G401 (cell line): ENCODE data around the gene DDRGK1. TPM values are rescaled to one million over a fixed set of nuclear protein-coding genes. Genes with fewer than 3 reads are reported as not detected.

ENCODE experiments used
- DNase-seq: peaks from one replicate; pipeline ENCODE4 v3.0.0-alpha.2; 2015; ENCODE audit warnings: low spot score
- in situ Hi-C: cut with HindIII; loops from 2 replicates; pipeline ENCODE4 v1.10.0; 2016; ENCODE audit warnings: low sequenced_read_pairs, mixed read lengths
- total RNA-seq: library from RNA; depleted of rRNA; stranded (reverse); fragments of >200 nt; shearing (Covaris generic); gene quantifications from 2 replicates; pipeline ENCODE4 v1.2.3, GENCODE V29; 2014

Gene DDRGK1
- total RNA-seq, 1 experiment from 2014 or later: 23.9 TPM

DNA sequence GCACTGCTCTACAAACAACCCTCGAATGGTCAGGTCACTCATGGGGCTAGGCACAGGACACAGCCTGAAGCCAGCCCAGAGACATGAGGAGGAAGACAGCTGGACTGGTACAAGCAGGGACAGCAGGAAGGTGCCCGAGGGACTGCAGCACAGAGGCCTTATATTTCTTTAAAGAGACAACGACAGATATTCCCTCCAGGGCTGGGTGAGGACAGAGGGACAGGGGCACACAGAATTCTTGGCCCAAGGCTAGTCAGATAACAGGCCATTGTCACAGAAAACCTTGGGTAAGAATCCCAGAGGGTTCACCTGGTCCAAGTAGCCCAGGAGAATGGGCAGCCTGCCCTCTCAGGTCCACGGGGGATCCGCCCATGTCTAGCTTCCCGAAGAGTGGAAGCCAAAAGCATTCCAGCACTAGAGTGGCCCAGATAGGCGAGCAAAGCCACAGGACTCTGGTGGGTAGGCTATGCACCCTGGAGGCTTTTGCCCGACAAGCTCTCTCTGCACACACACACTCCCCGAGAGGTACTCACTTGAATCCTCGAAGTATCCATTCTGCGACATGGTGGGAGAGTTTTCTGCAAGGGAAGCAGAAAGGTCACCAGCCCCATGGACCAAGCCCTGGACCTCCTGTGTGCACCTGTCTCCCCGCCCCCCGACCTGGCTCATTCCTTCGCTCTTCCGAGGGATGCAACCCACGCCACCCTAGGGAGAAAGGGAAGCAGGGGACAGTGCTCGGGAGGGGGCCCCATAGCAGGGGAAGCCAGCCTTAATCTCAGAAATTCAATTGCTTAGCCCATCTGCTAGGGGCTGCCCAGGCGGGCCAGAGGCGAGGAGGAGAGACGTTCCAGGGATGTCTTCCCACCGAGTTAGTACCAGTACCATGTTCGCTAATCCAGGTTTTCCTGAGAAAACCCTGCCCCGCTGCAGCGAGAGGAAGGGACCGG is 32.8 kb upstream of the DDRGK1 start:
- in situ Hi-C loops: no loop called here
- DNase-seq: no peak

DNA sequence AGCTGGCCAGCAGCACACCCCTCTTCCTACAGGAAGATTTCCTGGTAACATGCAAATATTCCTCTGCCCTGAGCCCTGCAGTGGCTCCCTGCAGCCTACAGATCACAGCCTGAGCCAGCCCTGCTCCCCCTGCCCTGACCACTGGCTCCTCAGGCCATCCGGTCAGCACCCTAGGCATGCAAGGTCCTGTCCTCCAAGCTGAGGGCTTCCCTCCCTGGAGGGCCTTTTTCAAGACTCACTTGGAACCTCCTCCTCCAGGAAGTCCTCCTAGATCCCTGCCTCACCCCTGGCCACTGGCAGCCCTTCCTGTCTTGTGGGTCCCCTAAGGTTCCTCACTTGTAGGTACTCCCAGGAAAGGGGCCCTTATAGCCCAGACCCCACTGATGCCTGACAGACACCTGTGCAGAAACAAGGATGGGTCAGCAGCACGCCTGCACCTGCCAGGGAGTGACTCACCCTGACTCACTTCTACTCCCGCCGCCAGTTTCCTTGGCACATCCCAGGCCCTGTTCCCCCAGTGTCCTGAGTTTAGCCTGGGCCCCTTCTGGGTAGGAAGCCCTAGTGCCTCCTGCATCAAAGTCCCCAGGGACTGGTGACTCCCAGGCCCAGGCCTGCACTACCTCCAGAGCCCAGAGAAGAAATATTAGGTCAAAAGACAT is 31.3 kb upstream of the DDRGK1 start:
- DNase-seq: no peak
- in situ Hi-C loops: no loop called here

DNA sequence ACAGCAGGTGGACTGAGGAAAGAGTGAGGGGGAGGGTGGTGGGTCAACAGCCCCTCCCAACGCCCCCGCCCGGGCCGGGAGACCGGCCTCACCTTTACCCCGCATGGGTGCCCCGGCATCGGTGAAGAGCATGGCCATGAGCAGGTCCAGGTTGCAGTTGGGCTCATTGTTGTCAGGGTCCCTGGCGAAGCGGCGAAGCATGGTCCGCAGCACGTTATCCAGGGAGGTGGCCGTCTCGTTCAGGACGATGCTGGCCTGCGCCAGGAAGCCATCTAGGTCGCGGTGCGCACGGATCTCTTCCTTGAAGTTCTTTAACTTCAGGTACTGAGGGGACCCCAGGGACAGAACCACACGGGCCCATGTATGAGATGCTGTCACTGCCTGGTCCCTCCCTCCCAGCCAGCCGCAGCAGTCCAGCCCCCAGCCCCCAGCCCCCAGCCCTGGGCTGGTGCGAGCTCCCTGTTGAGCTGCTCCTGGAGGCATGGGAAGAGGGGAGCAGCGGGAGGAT is 29.6 kb upstream of the DDRGK1 start:
- in situ Hi-C loops: no loop called here
- DNase-seq: no peak

DNA sequence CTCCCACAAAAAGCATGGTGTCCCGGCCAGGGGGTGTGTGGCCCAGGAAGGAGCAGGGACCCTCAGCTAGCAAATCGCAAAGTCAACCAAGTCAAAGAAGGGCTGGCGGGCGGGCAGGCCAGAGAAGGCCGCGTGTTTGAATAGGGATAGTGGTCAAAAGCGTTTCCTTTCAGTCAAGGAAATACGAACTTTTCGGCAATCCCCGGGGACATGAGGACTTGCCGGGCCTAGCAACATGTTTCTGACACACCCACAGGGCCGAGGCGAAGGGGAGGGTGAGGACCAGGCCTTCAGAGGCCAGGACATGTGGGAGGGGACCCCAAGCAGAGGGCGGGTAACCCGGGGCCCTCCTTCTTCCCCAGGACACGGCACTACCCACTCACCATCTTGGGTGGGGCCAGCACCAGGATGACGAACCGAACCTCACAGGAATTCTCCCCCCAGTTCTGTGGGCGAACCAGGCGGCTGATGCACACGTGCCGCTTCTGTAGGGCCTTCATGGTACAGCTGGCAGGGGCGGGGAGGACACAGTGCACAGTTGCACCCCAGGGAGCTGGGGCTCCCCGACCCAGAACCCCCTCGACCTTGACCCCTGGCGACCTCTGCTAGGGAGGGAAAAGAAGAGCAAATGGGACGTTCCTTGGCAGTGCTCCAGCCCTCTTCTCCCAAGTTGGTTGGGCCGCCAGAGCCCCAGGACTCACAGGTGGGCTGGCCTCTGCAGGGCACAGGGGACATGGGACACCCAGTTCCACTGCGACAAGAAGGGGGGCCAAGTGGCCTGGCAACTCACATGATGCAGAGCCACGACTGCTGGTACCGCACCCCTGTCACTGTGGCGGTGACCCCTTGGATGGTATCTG is 28.9 kb upstream of the DDRGK1 start:
- DNase-seq: no peak
- in situ Hi-C loops: no loop called here

DNA sequence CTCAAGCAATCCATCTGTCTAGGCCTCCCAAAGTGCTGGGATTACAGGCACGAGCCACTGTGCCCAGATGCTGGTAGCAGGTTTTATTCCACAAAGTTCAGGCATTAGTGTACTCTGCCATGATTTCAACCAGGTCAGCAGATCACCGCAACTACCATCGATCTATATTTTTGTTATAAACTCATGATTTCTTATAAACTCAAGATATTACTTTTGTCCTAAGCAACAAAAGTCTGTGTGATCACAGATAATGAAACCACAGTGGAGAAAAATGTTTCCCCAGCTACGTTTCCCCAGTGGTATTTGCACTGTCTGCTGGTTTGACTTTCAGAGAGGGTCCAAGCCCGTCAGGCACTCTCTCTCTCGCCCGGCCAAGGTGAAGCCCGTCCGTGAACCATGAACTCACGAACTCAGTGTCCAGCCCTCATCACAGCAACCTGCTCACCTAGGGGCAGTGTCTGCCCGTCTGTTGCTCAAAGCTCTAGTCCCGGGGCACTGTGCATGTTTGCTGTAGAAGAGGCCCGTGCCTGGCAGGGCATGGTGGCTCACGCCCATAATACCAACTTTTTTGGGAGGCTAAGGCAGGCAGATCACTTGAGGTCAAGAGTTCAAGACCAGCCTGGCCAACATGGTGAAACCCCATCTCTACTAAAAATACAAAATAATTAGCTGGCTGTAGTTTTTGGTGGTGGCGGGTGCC is 27.6 kb upstream of the DDRGK1 start:
- no peak for DNase-seq

DNA sequence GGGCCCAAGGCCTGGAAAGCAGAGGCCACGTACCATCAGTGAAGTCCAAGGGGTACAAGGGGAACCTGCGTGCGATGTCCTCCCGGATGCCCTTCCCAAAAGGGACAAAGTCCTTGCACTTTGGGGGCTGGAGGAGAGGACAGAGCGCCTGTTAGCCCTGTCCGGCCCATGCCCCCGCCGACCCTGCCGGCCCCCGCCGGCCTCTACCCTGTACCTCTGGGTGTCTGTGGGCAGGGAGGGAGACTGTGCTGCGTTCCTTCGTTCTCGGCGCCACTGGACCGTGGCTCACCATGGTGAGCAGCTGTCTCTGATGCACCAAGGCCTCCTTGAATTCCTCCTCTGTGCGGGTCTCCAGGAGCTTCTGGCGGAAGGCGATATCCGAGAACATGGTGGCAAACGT is 26.6 kb upstream of the DDRGK1 start:
- in situ Hi-C loops: no loop called here
- no peak for DNase-seq

More for the DNA sequence above, 27.6 kb upstream of the DDRGK1 start:
- in situ Hi-C loops: no loop called here

DNA sequence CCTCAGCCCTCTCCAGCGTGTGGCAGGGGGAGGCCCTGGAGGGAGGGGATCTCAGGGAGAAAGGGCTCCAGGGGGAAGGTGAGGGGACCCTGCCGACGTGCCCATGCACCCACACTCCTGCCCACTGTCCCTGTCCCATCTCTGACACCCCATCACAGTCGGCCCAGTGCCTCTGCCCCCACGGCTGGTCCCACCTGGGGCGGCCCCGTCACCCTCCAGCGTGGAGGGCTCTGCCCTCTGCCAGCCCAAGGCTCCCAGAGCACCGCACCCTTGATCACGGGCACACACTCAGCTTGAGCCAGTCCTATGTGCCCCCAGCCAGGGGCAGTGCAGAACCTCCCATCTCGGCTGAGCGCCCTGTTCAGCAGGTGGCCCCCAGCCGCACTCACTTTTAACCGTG is 25.3 kb upstream of the DDRGK1 start:
- no peak for DNase-seq
- in situ Hi-C loops: no loop called here

DNA sequence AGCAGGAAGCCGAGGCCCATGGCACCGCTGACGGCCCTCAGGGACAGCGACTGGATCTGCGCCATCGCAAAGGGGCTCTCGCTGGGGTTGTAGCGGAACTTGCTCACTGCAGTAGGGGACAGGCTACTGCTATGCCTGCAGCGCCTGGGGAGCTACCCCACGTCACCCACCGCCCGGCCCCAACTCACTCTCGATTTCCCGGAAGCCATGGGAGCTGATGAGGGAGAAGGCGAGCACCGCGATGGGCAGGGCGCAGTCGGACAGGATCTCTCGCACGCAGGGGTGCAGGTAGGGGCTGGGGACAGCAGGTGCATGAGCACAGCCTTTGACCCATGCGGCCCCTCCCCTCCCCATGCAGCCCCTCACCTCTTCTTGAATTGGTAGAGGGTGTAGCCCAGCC is 24.7 kb upstream of the DDRGK1 start:
- in situ Hi-C loops: no loop called here
- DNase-seq: no peak

DNA sequence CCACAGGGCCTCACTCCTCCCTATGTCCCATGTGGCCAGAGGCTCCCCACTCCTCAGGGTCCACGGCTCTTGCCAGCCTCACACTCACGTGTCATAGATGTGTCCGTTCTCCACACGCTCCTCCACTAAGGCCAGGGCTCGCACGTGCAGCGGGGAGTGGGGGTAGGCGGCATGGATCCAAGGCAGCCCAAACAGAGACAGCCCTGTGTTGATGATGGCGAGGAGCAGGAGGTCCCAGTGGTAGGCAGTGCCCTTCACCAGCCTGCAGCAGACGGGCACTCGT is 24.2 kb upstream of the DDRGK1 start:
- DNase-seq: no peak
- in situ Hi-C loops: no loop called here

DNA sequence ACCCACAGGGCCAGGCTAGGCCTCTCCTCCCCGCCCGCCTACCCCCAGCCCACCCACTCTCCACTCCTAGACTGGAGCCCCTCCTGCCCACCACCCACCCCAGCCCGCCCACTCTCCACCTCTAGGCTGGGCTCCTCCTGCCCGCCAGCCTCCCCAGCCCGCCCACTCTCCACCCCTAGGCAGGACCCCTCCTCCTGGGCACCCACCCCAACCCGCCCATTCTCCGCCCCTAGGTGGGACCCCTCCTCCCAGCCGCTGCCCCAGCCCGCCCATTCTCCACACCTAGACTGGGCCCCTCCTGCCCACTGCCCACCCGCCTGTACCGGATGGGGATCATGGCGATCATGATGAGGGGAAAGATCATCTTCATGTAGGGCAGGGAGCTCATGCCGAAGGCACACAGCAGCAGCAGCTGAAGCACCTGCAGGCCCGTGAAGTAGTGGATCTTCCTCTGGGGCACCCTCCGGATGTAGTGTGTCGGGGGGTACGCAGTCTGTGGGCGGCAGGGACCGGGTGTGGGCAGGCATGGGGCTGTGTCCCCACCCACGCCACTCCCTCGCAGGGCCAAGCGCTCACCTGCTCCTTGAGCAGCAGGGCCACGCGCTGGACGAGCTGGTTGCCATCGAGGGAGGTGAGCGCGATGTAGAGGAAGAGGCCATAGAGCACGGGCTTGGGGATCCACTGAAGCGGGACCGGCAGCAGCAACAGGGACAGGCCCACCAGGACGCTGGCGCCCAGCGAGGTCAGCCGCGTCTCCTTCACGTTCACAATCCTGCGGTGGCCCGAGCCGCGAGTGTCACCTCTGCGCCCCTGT is 23.7 kb upstream of the DDRGK1 start:
- DNase-seq: no peak
- in situ Hi-C loops: no loop called here

DNA sequence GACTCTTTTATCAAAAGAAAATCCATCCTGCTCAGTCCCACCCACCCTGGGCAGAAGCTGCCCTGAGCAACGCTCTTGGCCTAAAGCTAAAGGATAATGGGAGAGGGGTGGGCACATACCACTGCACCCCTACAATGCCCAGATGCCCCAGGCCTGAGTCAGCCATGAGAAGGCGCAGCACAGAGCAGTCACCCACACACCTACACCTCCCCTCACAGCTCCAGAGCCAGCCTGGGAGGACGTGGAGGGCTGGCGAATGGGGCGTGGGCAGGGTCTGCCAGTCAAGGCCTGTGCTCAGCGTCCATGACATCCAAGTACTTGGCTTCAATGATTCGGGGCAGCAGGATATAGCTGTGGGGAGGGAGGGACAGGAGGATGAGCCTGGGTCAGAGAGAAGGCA is 23.0 kb upstream of the DDRGK1 start:
- in situ Hi-C loops: no loop called here

DNA sequence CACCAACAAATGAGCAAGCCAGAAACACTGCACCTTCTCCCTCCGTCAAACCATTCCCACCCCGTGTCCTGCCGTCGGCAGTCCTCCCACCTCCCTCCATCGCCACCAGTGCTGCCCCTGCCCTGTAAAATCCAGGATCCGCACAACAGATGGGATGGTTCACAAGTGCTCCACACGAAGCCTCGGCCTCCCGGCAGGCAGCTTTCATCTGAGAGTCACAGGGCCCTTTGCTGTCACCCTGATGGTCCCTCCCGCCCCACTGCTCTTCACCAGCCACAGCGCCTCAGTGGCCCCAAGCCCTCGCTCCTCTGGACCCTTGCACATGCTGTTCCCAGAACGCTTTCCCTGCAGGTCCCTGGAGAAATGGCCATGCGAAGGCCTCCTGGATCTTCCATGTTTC is 22.4 kb upstream of the DDRGK1 start:
- no peak for DNase-seq

More for the DNA sequence above, 23.0 kb upstream of the DDRGK1 start:
- DNase-seq: no peak

DNA sequence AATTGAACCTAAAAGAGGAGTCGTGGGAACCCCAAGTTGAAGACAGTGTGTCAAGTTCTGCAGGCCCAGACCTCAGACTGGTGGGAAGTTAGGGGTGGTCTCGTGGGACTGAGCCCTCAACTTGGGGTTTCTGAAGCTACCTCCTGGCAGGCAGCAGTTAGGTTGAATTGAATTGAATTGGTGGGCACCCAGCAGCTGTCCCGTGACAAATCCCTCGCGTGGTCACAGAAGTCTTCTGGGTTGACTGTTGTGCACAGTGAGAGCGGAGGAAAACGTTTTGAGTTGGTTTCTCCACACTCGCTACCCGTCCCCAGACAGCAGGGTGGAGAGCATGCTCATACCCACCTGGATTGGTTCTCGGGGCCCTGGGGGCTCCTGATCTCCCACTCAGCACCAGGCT is 21.6 kb upstream of the DDRGK1 start:
- in situ Hi-C loops: no loop called here
- DNase-seq: no peak

More for the DNA sequence above, 22.4 kb upstream of the DDRGK1 start:
- in situ Hi-C loops: no loop called here

DNA sequence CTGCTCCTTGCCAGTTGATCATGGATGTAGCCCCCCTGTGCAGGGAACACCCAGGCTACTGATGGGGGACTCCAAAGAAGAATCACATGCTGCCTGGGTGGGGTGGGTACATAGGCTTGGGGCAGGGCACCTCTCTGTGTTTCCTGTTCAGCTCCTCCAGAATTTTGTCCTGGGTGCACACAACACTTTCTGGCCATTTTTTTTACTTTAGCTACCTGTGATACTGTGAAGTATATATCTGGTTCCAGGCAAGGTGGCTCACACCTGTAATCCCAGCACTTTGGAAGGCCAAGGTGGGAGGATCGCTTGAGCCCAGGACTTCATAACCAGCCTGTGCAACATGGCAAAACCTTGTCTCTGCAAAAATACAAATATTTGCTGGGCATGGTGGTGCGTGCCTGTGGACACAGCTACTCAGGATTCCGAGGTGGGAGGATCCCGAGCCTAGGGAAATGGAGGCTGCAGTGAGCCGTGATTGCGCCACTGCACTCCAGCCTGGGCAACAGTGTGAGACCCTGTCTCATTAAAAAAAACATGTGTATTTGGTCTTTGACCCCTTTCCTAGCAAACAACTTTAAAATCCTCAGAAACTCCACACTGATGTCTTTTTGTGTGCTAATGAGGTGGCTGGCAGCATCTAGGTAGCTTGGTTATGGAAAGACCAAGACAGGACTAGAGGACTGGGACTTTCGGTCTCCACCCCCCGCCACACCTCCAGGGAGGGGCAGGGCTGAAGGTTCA is 20.4 kb upstream of the DDRGK1 start:
- in situ Hi-C loops: no loop called here
- no peak for DNase-seq

DNA sequence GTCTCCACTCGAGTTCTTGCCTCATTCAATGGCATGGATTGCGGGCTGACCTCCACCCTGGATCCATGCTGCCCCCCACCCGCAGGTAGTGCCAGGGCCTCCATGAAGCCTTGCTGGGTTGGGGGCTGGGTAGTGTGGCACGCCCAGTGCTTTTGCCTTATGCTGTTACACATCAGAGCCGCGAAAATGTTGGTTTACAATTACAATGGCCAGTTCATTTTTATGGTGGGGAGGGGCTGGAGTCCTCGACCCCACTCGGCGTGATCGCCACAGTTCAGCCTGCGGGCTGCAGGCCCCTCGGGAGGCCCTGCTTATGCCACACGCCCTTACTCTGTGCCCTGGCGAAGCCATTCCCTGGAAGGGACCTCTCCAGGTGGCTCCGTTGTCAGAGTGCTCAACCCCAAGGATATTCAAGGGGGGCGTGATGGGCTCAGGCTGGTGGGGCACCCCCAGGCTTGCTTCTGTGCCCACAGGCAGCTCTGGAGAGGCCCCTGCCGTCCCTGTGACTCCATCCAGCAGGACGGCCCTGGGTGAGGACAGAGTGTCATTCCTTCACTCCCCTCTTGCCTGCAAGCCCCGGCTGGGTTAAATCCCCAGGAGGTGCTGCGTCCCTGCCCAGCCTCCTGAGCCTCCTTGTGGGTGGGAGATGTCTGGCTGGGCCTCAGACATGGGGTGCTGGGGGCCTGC is 19.7 kb upstream of the DDRGK1 start:
- in situ Hi-C loops: no loop called here
- no peak for DNase-seq

DNA sequence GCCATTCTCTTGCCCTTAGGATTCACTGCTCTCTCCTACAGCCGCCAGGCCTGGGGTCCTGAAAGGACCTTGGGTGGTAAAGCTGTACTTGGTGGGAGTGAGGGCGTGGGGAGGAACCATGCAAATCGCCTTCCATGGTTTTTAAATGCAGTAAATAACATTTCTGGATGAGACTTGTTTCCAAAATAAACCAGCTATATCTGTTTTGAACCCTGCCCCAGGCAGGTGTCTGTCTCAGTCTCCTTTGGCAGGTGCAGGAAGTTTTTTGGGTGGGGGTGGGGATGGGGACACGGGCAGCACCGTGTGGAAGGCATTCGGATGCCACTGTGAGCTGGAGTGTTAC is 19.1 kb upstream of the DDRGK1 start:
- DNase-seq: no peak
- in situ Hi-C loops: no loop called here
